Calu3 (cell line): ENCODE measurements around the gene ARHGEF3. TPM values are rescaled to one million over a fixed set of nuclear protein-coding genes. Genes with fewer than 3 reads are reported as not detected.

Source experiments
- BruUV-seq: library from RNA; stranded (reverse); fragments of 400-500 nt; replicated peaks from 2 replicates; lab custom pipeline; 2021; lab: Mats Ljungman, UMichigan
- CTCF ChIA-PET: fragments of 300-600 bp; sonication (Branson Sonifier 250); formaldehyde crosslinking; loops from one replicate; lab custom pipeline; 2022; ENCODE audit warnings: antibody characterized with exemption; lab: Charles Lee
- DNase-seq: peaks from one replicate; pipeline ENCODE4 v3.0.0; 2022
- H3K27ac Mint-ChIP-seq: one replicate; pipeline ENCODE4 v1.8.0; 2022; ENCODE audit warnings: mixed read lengths; ENCODE audit not compliant: unreplicated experiment
- H3K27me3 Mint-ChIP-seq: one replicate; pipeline ENCODE4 v1.8.0; 2022; ENCODE audit warnings: mixed read lengths; ENCODE audit not compliant: unreplicated experiment
- H3K36me3 Mint-ChIP-seq: one replicate; pipeline ENCODE4 v1.8.0; 2022; ENCODE audit warnings: mild to moderate bottlenecking, moderate library complexity, mixed read lengths; ENCODE audit not compliant: insufficient read depth, unreplicated experiment
- H3K4me1 Mint-ChIP-seq: one replicate; pipeline ENCODE4 v1.8.0; 2022; ENCODE audit warnings: mild to moderate bottlenecking, low read depth, mixed read lengths; ENCODE audit not compliant: unreplicated experiment
- H3K4me3 Mint-ChIP-seq: one replicate; pipeline ENCODE4 v1.8.0; 2022; ENCODE audit warnings: mild to moderate bottlenecking, low read depth, moderate library complexity, mixed read lengths; ENCODE audit not compliant: unreplicated experiment
- H3K9me3 Mint-ChIP-seq: one replicate; pipeline ENCODE4 v1.8.0; 2022; ENCODE audit warnings: low read depth, mixed read lengths; ENCODE audit not compliant: unreplicated experiment
- CTCF ChIP-seq: fragments of 200-600 bp; IDR thresholded peaks from one replicate; pipeline ENCODE4 v1.8.0; 2022; ENCODE audit warnings: antibody characterized with exemption; ENCODE audit not compliant: unreplicated experiment
- intact Hi-C: fragments of 100-400 bp; cut with micrococcal nuclease; formaldehyde crosslinking; loops from one replicate; pipeline ENCODE4 v1.10.0; 2022; ENCODE audit not compliant: unreplicated experiment
- total RNA-seq: library from RNA; stranded (reverse); gene quantifications from 2 replicates; pipeline ENCODE4 v1.2.3, GENCODE V29; 2022

ARHGEF3 gene
- total RNA-seq, 1 experiment from 2014 or later, result 21.8 TPM

- Mint-ChIP-seq H3K4me3 (no peak overlapping the region), H3K27ac (no peak overlapping the region), H3K27me3 (no peaks in the 10 kb centered on the region), H3K4me1 (peaks cover 17% of the 10 kb centered on the region), H3K9me3 (no peaks in the 10 kb centered on the region), H3K36me3 (no peaks in the 10 kb centered on the region)
- CTCF ChIA-PET, result interaction anchor here (0.7 to 1.1 kb wide), 3 partner anchors 24 to 100 kb away, joined by 3 read pairs; partner anchors contain the start of gene ARHGEF3
- no peak for TF ChIP-seq CTCF
- intact Hi-C loops, result no loop called here
- no peak for DNase-seq
- BruUV-seq, result no TSS peak
These were observed 24.1 kb upstream of the ARHGEF3 start for GRCh38 chr3:56825567-56826438.

- TF ChIP-seq CTCF, result no peak
- no TSS peak for BruUV-seq
- H3K4me3 Mint-ChIP-seq, result no peak overlapping the region
These were observed 22.4 kb upstream of the ARHGEF3 start for GRCh38 chr3:56823984-56824703.

GRCh38 chr3:56823421-56823926 is 21.7 kb upstream of the ARHGEF3 start:
- no peaks in the 10 kb centered on the region for H3K9me3 Mint-ChIP-seq
- peaks cover 17% of the 10 kb centered on the region for H3K4me1 Mint-ChIP-seq
- H3K27ac Mint-ChIP-seq, result peak overlapping the region; percentile 25
- no peaks in the 10 kb centered on the region for H3K36me3 Mint-ChIP-seq
- CTCF ChIA-PET, result interaction anchor here (0.7 to 1.1 kb wide), 2 partner anchors 12 to 142 kb away, joined by 8 read pairs; no protein-coding TSS in a partner anchor
- no peak for TF ChIP-seq CTCF
- BruUV-seq, result no TSS peak
- H3K27me3 Mint-ChIP-seq, result no peaks in the 10 kb centered on the region
- no peak overlapping the region for H3K4me3 Mint-ChIP-seq
- no peak for DNase-seq
- intact Hi-C loops, result no loop called here

More at GRCh38 chr3:56823984-56824703, 22.4 kb upstream of the ARHGEF3 start:
- no peak overlapping the region for H3K27ac Mint-ChIP-seq
- no peaks in the 10 kb centered on the region for H3K9me3 Mint-ChIP-seq
- H3K36me3 Mint-ChIP-seq, result no peaks in the 10 kb centered on the region
- no peaks in the 10 kb centered on the region for H3K27me3 Mint-ChIP-seq
- intact Hi-C loops, result no loop called here
- CTCF ChIA-PET, result interaction anchor here (0.6 to 1.1 kb wide), 3 partner anchors 12 to 142 kb away, joined by 5 to 8 read pairs (median 8); no protein-coding TSS in a partner anchor
- peaks cover 17% of the 10 kb centered on the region for H3K4me1 Mint-ChIP-seq
- DNase-seq, result no peak

GRCh38 chr3:56822501-56822900 is 20.8 kb upstream of the ARHGEF3 start:
- Mint-ChIP-seq H3K4me3 (no peak overlapping the region), H3K27ac (no peak overlapping the region), H3K9me3 (no peaks in the 10 kb centered on the region), H3K27me3 (no peaks in the 10 kb centered on the region), H3K36me3 (no peaks in the 10 kb centered on the region), H3K4me1 (peaks cover 17% of the 10 kb centered on the region)
- no peak for DNase-seq
- no TSS peak for BruUV-seq
- CTCF ChIA-PET, result interaction anchor here (0.7 kb wide), 1 partner anchor 11 kb away, joined by 3 read pairs; no protein-coding TSS in a partner anchor
- intact Hi-C loops, result no loop called here
- no peak for TF ChIP-seq CTCF
